ENCODE measurements around the gene ALDH1L2.
A peak's percentile ranks its signal among the peaks of the same experiment; 100 is the strongest.
"Not testable (repeated sequence)": the region's sequence is repeated elsewhere in the genome, so short reads cannot be mapped to it uniquely, and the experiment has no call there.

Gene ALDH1L2

DNA sequence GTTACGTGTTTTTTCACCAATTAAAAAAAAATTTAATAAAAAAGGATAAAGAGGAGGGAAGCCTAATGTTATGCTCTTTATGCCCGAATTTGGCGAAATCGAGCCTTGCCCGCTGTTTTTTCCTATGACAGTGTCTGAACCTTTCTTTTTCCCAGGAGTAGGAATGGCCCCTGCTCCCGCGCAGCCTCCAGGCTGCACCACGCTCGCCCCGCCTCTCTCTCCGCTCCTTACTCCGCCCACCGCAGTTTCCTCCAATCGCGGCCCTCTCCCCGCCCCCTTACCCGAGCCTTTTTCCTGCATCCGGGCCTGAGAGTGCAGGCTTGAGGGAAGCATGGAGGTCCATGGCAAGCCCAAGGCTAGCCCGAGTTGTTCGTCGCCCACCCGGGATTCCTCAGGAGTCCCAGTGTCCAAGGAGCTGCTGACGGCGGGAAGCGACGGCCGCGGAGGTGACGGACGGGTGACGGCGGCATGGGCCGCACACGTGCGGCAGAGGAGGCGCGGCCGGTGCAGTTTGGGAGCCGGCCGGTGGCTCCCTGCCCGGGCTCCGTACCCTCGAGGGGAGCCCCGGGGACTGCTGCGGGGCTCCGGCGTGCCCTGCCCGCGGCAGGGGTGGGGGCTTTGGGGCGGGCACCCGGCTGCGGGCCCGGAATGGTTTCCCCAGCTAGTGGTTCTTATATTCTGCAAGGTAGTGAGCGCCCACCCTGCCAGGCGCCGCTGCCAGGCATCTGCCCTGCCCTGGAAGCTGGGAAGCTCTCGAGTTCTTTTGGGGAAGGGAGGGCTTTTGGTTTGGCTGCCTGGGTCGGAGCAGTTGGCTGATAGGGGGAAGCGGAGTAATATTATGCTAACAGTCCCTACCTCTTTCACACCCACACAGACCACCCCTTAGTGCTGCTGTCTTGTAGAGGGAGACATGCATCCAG is 98.0 kb downstream of the ALDH1L2 start, which contains the start of gene NOPCHAP1:
NOPCHAP1 (plus strand) TSS at position 295 of the 920 bp plus-strand sequence; CDS start at position 332, 37 bp downstream.
- peak; percentile 66 to 73 for DNase-seq (ENCODE audit: low read depth in 2 of 2, low spot score in 1 of 2)

DNA sequence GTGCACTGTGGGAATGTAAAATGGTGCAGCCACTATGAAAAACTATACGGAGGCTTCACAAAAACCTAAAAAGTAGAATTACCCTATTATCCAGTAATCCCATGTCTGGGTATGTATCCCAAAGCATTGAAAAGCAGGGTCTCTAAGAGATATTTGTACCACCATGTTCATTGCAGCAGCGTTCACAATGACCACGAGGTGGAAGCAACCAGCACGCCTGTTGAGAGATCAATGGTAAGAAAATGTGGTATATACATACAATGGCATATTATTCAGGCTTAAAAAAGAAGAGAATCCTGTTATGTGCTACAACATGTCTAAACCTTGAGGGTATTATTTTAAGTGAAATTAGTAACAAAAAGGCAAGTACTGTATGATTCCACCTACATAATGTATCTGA is 99.1 kb downstream of the ALDH1L2 start:
- DNase-seq (ENCODE audit: low read depth in 2 of 2, low spot score in 1 of 2), result no peak

DNA sequence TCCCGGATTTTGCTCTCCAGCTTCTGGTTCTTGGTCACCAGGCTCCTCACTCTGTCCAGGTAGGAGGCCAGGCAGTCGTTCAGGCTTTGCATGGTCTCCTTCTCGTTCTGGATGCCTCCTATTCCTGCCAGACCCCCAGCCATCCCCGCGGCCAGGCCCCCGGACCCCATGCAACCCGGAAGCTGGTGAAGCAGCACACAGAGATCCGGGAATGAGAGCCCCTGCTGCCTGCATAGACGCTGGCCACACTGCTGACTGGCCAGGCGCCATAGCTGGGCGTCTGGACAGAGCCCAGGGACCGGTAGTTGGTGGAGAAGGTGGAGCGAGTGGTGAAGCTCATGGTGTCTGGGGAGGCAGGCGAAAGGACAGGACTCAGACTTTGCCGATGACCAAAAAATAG is 106.6 kb downstream of the ALDH1L2 start:
- not testable (repeated sequence) for DNase-seq (ENCODE audit: low read depth in 2 of 2, low spot score in 1 of 2)

DNA sequence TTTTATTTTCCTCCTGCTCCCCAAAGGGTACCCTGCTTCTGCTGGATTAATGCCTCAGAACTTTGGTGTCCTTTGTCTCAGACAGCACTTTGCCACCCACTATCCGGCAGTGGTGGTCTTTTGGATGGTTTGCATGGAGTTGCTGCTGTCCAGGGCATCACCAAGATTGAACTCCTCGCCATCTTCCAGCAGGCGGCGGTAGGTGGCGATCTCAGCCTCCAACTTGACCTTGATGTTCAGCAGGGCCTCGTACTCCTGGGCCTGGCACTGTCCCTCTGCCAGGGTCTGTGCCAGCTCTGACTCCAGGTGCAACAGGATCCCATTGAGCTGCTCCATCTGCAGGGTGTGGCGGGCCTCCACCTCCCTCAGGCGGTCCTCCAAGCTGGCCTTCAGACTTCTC is 107.6 kb downstream of the ALDH1L2 start:
- DNase-seq (ENCODE audit: low read depth in 2 of 2, low spot score in 1 of 2), result no peak

DNA sequence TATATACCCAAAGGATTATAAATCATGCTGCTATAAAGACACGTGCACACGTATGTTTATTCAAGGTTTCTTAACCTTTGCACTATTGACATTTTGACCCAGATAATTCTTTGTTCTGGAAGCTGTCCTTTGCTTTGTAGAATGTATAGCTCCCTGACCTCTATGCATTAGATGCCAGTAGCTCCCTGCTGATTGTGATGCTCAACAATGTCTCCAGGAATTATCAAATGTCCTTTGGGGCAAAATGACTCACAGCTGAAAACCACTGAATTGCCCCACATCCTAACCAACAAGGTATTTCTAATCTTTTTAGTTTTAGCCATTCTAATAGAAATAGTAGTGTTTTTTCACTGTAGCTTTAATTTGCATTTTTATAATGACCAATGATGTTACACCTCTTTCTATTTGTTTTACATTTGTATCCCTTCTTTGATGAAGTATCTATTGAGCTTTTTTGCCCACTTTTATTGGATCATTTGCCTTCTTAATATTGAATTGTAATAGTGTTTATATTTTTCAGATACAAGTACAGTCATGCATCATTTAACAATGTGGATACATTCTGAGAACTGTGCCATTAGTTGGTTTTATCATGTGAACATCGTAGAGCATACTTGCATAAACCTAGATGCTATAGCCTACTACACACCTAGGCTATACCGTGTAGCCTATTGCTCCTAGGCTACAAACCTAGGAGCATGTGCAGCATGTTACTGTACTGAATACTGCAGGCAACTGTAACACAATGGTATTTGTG is 108.5 kb downstream of the ALDH1L2 start:
- no peak for DNase-seq (ENCODE audit: low read depth in 2 of 2, low spot score in 1 of 2)

DNA sequence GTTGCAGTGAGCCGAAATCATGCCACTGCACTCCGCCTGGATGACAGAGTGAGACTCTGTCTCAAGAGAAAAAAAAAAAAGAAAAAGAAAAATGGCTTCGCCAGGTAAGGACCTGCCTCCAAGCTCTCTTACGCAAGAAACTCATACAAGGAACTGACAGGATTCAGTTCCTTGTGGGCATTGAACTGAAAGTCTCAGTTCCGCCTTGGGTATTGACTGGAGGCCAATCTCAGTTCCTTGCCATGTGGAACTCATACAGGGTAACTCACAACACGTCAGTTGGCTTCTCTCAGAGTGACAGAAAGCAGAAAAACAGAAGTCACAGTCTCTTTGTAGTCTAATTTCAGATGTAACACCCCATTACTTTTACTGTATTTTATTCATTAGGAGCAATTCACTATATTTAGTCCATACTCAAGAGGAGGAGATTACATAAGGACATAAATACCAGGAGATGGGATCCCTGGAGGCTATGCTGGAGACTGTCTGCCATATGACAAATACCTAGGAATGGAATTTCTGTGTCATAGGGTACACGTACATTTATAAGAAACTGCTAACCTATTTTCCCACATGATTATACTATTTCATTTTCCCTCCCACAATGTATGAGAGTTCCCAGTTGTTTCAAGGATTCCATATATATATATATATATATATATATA is 109.5 kb downstream of the ALDH1L2 start:
- DNase-seq (ENCODE audit: low read depth in 2 of 2, low spot score in 1 of 2), result no peak

DNA sequence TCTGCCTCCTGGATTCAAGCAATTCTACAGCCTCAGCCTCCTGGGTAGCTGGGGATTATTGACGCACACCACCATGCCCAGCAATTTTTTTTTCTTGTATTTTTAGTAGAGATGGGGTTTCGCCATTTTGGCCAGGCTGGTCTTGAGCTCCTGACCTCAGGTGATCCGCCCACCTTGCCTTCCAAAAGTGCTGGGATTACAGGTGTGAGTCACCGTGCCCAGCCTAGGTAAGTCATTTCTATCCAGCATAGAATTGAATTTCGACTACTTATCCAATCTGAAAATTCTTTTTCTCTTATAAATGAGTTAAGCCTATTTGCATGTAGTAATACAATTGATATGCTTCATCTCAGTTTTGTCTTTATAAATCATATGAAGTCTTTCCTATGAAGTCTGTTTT is 111.0 kb downstream of the ALDH1L2 start:
- DNase-seq (ENCODE audit: low read depth in 2 of 2, low spot score in 1 of 2), result no peak

DNA sequence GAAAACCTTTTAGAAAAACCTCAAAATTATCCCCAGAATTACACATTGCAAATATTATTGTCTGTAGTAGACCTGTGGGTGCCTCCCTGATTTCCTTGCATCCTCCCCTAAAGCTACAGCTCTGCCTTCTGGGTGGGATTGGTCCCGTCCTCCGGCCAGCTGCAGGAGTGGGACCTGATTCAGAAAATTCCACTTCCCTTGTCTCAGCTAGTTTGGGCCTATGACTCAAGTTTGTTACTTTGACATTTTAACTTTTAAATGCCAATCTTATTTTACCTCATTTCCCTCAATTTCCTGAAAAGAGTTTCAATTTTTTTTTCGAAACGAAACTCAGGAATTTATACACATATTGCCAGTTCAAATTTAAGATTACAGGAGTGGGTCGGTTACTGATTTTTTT is 113.0 kb downstream of the ALDH1L2 start:
- no peak for DNase-seq (ENCODE audit: low read depth in 2 of 2, low spot score in 1 of 2)
